Activated naive CD8-positive, alpha-beta T cell treated with anti-CD3 and anti-CD28 coated beads, Interleukin-2, amount 50 U/mL, for 16 hours (primary cell): Measurements from ENCODE around the gene SLC28A3.

Experiments used
- DNase-seq: peaks from one replicate; pipeline ENCODE4 v3.0.0-alpha.2; 2020; ENCODE audit warnings: low read depth, low spot score

Gene SLC28A3

DNA sequence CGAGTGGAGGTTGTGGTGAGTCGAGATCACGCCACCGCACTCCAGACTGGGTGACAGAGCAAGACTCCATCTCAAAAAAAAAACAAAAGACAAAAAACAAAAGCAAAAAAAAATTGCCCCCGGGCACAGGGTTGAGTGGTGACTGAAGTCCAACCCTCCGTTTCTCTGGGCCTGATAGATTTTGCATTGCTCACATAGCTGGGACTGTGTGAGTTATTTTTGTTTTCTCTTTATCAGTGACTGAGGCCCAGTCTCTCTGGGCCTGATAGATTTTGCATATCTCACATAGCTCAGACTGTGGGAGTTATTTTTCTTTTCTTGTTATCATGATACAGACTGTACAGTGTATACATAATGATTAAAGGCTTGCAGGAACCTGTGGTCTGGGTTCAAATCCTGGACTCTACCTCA, 2.6 kb upstream of the SLC28A3 start:
- no peak for DNase-seq

DNA sequence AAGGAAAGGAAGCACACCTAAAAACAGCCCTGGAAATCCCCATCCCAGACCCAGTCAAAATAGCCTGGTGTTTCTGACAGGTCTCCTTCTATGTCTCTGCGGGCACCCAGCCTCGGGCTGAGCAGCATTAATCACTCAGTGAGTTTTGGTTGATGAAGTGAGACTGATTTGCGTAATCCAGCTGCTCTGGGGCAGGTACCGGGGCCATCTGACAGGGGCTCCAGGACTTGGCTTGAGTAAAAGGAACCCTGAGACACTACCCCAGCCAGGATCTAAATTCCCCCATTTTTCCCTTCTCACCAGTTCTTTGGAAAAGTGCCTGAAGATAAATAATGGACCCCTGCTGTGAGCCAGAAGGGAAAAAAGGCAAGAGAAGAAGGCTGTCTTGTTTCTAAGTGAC, 596 bp downstream of the SLC28A3 start:
- no peak for DNase-seq

DNA sequence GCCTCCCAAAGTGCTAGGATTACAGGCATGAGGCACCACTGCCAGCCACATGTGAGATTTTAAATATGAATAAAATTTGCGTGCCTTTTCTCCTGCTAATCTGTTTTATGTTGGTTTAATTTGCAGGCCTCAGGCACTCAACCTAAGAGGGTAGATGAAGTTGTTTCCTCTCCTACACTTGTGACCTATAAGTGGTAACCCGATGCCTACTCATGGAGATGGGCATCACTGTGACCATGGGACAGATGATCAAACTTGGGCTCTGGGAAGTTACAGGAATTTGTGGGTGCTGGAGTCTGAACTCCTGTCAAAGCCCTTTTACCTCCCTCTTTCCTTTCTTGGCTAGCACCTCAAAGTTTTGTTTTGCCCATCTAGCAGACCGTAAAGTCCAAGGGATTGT, 1.1 kb downstream of the SLC28A3 start:
- DNase-seq, result no peak

DNA sequence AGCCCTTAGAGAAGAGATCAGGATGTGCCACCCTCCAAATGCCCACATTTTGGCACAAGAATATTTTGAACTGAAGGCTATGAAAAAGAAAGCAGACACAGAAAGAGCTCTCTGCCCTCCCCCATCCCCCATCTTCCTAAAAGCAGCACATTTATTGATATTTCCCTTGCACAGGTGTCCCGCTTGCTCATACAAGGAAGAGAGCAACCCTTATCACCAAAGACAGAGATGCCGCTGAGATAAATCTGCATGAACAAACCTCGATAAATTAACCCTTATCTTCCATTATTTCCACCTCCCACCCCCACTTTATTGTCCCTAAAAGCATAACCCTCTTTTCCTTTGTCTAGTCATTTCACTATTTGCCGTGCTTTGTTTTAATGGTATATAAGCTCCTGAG, 1.8 kb downstream of the SLC28A3 start:
- DNase-seq, result no peak

DNA sequence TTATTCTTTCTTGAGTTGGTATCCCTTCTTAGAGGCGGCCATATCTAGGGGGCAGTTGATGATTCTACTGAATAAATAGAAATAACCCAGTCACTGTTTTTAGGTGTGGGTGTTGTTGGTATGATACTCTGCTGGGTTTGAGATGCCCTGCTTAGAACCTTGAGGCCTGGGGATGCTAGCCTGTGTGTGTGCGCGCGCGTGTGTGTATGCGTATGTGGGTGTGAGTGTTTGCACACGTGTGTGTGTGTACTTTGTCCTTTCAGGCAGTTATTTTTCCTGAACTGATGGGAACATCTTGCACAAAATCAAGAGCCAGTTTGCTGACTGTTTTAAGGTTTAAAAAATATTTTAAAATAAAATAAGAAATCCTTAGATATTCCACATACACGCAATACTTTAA, 3.3 kb downstream of the SLC28A3 start:
- DNase-seq, result no peak

DNA sequence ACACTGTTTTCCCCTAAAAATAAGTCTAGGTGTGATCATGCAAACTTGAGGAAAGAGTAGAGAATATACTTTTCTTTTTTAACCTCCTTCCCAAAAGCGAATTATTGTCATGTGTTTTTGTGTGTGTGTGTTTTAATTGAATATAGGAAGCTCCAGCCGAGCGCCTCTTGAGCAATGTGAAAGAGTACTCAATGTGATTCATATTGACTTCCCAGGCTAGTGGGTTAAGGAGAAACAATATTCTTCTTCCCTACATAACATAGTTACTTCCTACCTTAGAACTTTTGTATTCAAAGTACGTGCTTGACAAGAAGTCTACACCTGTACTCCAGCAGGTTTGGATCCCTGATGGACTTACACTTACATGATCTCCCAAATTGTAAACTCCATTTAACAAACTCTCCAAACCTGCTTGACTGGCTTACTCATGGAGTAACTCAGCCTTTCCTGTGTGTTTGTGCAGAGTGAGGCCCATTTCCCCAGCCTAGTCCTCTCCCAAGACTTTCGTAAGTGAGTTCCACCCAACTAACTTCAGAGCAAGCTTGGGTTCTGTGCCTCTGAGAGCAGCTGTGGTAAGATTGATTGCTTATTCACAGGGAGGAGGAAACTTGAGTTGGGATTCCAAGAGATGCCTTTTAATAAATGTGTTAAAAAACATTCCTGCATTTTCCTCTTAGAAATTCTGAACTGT, 9.3 kb downstream of the SLC28A3 start:
- DNase-seq, result no peak

DNA sequence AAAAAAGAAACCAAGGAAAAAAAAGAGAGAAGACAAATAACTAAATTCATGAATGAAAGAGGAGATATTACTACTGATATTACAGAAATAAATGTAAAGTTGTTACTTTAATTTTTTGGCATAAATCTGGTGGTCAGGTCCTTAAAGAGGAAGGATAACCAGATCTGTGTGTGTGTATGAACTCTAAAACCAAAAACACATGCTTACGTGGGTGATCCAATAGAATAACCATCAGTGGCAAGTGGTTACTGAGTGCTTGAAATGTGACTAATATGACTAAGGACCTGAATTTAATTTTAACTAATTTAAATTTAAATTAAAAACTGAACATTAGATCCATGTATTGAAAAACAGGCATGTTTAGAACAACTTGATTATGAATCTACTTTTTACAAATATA, 10.3 kb downstream of the SLC28A3 start:
- no peak for DNase-seq

DNA sequence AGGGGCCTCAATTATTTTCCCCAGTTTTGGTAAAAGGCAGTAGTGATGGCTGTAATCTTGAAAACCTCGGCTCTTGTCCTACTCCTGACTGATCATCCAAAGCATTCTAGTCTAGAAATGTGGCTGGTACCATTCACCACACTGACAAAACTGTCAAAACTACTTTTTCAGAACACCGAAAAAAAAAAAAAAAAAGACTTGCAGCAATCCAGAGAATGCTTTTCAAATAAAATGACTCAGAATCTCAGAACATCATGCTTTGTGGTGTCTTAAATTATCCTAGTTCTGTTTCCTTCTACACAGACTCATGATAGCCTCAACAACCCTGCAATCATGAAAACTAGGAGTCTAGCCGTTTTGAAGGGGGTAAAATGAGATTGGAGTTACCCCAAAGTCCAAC, 13.4 kb downstream of the SLC28A3 start:
- DNase-seq, result no peak

DNA sequence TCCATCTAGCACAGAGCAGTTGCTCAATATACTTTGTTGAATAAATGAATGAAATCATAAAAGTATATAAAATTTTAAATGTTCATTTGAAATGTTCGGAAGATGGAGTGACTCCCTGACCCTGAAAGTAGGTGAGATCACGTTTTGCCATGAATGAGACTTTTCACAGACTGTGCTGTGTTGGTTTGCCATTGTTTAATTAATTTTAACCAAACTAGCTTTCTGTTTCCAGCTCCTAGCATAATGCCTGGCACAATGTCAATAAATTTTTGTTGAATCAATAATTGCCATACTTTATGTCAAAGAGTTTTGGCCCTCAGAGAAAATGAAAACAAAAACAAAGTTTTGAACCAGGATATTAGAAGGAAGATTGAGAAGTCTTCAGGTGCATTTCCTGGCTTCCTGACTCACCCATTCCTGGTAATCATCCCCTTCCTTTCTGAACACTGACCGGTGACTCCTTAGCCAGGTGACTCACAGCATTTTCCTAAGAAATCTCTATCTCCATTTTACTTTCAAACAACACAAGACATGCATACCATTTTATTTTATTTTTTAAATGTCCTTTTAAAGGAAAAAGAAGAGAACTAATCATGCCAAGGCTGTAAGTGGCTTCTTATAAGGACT, 15.1 kb downstream of the SLC28A3 start:
- DNase-seq, result no peak

DNA sequence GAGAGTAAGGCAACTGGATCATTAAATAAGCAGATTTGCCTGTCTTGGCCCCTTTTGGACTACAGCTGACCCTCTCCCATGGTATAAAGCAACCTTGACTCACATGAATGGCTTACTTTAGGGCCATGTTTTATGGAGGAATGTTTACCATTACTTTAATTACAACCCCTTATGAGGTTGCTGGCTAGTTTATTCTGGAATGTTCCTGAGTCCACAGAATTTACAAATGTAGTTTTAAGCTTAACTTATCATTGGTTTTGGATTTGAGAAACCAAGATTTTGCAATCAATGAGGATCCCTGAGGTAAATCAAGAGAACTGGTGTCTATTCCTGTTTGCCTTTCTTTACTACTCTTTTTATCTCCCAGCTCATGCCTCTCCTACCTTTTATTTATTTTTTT, 15.7 kb downstream of the SLC28A3 start:
- no peak for DNase-seq

DNA sequence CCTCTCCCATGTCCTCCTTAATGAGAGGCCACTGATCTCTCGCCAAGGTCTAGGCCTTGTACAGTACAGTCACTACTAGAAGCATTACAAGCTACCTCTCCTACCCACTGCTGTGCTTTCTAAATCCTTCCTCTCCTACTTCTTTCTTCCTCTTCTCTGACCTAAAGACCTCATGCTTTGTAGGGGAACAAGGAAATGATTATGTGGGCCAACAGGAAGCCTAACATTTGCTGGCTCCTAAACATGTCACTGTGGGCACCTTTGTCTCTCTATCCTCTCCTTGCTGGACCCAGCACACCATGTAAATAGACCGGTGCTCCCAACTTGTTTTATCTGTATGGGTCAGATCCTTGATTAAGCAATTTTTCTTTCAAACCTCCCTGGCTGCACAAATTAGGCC, 16.7 kb downstream of the SLC28A3 start:
- no peak for DNase-seq

DNA sequence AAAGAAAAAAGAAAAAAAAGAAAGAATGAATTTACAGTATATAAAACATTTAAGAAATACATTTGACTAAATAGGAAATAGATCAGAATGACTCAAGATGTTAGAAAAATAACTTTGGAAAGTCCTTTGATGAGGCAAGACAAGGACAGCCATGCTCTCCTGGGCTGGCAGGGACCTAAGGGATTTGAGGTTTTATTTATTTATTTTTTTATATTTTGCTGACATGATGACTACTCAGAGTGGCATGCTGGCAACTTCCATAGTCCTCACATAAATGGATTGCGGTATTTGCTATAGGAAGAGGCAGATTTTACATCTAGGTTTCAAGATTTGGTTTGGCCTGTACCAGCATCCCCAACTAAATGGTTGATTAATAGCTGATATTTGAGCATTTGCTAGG, 17.7 kb downstream of the SLC28A3 start:
- no peak for DNase-seq

DNA sequence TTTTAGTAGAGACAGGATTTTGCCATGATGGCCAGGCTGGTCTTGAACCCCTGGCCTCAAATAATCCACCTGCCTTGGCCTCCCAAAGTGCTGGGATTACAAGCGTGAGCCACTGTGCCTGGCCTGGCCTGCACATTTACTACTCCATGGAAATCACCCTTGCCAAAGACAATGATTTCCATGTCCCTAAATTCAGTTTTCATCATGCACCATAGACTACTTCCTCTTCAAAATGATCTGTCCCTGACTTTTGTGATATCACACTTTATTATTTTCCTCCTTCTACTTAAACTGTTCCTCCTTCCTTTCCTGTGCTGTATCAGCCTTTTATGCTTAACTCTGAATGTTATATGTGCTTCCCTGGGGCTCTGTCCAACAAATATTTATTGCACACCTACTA, 20.3 kb downstream of the SLC28A3 start:
- DNase-seq, result no peak

DNA sequence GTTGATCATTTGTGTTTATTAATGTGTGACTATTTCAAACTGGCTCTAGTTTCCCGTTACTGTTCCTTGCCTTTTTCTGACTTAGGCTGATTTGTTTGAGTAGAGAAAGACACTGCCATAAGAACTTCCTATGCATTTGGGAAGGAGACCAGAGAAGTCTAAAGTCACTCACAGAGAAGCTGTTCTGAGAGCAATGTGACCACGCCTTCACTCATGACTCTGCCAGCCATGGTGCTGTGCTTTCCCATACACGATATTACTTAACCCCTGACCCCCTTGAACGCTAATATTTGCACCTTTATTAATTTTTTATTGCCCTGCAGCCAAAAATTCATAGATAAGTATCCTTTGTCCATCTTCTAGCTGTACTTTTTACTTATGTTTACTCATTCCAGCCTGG, 20.9 kb downstream of the SLC28A3 start:
- no peak for DNase-seq

DNA sequence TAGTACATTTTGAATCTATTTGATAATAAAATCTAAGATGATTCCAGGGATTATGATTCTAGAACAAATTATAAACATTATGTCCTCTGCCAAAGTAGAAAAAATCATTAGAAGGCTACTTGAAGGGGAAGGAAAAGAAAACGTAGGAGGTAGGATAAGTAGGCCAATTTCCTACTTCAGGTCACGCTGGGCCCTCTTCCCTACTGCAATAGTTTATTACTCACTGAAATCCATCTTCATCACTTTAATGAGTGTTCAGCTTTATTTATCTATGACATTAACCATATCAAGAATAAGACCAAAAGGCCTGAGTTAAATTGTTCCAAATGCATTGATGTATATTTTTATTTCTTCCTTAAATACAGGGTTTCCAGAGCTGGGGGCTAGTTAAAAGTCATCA, 21.6 kb downstream of the SLC28A3 start:
- DNase-seq, result no peak

DNA sequence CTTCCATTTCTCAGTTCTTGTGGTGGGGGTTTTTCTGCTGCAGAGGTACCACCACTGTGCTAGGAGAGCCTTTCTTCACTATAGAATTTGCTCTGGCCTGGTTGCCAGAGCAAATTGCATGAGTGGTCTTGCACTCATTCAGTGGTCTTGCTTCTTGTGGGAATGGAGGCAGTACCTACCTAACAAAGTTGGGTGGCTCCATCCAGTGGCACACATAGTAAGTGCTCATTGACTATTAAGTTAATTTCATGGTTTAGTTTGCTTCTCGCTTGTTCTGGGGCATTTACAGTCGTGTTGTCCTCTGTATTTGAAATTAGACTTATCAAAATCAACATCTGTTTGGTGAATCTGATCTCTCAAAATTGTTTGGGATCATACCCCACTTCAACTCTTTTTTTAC, 23.0 kb downstream of the SLC28A3 start:
- DNase-seq, result no peak

DNA sequence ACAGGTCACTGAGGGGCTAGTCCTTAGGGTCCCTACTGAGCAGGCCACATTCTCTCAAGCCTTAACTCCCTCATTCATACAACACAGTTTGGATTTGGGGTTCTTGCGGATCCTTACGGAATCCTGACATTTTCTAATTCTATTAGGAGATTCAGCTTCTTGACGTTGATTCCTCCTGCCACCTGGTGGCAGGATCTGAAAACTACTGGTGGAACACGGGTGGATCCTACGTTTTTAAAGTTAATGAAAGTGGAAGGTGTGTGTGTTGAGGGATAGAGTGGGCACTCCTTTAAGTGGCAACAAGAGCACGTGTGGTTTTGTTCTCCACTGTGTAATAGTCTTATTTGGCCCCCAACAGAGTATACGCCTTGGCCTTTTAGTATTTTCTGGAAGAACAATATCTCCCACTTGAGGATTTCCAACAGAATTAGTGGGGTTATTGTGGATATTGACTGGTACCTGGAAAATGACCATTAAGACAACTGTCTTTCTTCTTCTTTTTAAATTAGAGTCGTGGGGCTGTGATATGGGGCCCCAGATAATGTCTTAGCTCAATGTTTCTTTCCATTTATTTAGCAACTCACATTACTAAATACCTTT, 25.2 kb downstream of the SLC28A3 start:
- DNase-seq, result no peak

DNA sequence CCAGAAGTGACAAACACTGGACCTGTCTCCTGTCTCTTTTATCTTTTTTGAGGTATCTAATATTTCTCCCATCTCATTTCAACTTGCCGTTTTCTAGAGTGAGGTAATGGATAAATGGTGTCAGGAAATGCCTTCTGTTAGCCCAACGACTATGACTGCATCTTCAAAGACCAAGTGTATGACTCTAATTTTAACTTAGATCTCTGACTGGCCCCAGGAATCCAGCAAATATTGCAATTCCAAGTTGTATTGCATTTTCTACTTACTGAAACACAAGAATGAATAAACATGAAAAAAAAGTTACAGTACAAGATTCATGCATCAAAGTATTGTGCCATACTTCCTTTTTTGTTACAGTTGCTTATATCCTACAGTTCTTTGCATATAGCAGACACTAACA, 26.3 kb downstream of the SLC28A3 start:
- no peak for DNase-seq

DNA sequence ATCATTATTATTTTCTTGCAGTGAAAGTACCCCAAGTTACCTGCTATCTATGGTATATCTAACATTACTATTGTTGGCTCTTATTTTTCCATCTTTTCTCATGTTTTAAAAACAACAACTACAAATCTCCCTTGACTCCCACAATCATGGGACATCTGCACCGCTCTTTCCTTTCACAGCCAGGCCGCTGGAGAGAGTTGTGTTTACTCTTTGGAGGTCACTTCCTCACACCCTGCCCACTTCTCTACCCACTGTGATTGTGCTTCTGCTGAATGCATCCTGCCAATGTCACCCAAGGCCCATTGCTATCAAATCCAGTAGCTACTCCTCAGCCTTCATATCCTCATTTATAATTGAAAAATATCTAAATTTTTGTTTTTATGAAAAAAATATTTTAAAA, 29.7 kb downstream of the SLC28A3 start:
- no peak for DNase-seq

DNA sequence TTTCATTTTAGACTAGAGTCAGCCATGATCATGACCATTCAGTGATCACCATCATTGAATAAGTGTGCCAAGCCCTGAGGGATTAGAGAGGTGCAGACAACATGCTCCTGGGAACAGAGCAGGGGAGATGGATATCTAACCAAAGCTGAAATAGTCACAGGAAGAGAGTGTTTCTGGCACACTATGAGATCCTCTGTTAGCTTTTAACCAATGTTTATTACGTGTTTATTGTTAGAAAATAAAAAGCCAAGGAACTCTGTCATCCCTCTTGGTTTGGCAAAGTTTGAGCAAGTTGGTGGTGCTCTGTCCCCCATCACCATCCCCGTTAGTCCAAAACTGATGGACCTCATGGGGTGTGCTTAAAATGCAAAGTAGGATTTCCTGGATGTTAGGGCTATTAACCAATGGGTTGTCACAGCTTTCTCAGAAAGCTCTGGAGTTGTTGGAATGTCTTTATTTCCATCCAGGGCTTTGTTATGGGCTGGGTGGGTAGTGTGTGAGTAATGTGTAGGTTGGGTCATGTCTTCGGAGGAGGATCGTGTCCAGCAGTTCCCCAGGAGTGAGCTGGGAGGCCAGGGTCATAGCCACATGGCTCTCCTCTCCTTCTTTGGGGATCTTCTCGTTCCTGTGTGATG, 34.9 kb downstream of the SLC28A3 start:
- DNase-seq, result no peak

DNA sequence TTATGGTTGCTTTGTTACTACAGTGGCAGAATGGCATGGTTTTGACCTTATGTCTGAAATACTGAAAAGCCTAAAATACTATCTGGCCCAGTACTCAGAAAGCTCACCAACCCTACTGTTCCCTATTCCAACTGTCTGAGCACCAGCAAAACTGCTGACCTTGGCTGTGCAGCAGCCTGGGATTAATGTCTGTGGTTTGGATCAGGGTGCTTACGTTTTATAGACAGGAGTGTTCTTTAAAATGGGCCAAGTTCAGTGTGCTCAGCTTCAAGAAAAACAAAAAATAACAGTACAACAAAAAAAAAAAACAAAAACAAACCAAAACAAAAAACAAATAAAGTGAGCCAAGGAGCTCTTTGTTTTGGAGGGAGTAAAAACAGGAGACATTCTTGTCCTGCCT, 36.4 kb downstream of the SLC28A3 start:
- no peak for DNase-seq

DNA sequence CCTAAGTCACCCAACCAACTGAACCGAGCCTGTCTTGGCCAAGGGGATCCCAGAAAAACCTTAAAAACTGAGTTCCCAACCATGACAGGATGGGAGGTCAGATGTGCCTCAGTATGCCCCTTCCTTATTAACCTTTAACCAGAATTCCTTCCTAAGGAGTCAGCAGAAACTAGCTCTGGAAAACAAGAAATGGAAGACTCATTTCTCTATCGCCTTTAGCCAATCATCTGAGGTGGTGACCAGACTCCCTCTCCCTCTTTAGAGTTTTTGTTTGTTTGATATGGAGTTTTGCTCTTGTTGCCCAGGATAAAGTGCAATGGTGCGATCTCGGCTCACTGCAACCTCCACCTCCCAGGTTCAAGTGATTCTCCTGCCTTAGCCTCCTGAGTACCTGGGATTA, 37.5 kb downstream of the SLC28A3 start:
- DNase-seq, result no peak

DNA sequence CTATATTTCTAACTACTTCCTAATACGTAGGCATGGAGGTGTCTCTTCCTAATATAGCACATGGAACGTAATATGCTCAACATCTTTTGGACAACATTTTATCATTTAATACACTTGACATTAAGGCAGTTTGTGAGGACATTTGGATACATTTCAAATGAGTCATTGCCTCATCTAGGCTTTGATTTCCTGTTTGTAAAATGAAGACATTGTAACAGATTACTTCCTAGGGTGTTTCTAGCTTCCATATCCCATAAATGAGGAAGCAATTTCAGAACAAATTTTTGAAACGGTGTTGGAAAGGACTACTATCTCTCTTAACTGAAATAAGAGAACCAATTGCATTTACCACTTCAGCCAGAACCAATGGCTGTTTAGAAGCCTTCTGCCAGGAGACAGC, 38.7 kb downstream of the SLC28A3 start:
- DNase-seq, result no peak
